Lung microvascular endothelial cell (primary cell): ENCODE measurements around the gene COL6A1. TPM values are rescaled to one million over a fixed set of nuclear protein-coding genes. Genes with fewer than 3 reads are reported as not detected.

ENCODE experiments used
- DNase-seq, 2 donors: peaks; one replicate each; pipeline versions ENCODE4 v3.0.0 to v3.0.0-alpha.2; 2010; ENCODE audit warnings: low read depth in 2 of 2
- total RNA-seq: library from RNA; depleted of rRNA; stranded (reverse); fragments of >200 nt; gene quantifications from 2 replicates; pipeline ENCODE4 v1.2.1, GENCODE V29; 2014

COL6A1 gene
- total RNA-seq, 1 donor from 2014 or later = 4.0 TPM

- no peak for DNase-seq
Measured at GRCh38 chr21:46048926-46049889, 67.6 kb downstream of the COL6A1 start.

- no peak for DNase-seq
Measured at GRCh38 chr21:46049890-46050667, 68.5 kb downstream of the COL6A1 start.

- no peak for DNase-seq
Measured at GRCh38 chr21:46050668-46051378, 69.3 kb downstream of the COL6A1 start.

GRCh38 chr21:46051379-46051770 lies 69.8 kb downstream of the COL6A1 start:
- DNase-seq = no peak

- no peak for DNase-seq
Measured at GRCh38 chr21:46051821-46052675, 70.5 kb downstream of the COL6A1 start.

DNA sequence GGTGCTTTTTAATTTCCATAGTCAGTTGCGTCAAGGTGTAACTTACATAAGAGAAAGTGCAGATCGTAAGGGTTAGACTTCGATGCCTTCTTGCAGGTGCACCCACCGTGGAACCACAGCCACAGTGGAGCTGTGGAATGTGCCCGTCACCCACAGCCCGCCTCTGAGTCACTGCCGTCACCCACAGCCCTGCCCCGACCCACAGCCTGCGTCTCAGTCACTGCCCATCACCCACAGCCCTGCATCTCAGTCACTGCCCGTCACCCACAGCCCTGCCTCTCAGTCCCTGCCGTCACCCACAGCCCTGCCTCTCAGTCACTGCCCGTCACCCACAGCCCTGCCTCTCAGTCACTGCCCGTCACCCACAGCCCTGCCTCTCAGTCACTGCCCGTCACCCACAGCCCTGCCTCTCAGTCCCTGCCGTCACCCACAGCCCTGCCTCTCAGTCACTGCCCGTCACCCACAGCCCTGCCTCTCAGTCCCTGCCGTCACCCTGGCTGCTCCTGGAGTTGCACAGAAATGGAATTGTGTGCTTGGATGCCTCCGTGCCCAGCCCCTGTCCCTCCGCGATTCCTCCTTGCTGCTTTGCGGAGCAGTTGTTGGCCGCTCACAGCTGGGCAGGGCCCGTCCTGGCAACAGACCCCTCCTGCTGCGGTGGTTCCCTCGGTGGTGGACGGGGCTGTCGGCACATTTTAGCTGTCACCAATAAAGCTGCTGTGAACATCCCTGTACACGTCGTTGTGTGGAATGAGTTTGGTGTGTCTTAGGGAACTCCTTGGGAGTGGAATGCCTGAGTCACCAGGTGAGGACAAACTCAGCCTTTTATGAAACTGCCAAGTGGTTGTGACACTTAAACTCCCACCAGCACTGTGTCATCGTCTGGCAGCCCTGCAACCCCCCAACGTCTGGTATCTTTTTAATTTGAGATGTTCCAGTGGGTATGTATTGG lies 71.4 kb downstream of the COL6A1 start:
- DNase-seq = no peak

DNA sequence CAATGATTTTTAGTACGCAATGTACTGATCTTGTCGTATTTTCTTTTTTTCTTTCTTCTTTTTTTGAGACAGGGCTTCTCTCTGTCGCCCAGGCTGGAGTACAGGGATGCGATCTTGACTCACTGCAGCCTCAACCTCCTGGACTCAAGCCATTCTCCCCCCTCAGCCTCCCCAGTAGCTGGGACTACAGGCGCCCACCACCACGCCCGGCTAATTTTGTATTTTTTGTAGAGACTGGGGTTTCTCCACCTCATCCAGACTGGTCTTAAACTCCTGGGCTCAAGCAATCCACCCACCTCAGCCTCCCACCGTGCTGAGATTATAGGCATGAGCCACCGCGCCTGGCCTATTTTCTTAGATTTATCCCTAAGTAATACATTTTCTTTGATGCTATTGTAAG lies 72.5 kb downstream of the COL6A1 start:
- DNase-seq = no peak

DNA sequence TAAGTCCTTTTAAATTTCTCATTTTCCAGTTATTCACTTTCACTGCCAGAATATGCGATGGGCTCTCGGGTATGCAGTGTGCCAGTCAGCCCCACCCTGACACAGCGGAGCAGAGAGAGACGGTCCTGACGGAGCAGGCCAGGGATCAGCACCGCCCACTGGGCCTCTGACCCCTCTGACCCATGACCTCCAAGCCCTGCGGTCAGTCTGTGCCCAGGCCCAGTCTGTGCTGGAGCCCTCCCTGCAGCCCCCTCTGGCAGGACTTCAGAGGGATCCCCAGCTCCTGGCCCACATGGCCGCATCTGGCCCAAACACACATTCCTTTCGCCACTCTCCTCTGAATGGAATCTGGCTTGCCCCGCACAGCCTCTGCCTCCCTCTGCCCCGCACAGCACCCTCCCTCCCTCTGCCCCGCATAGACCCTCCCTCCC lies 72.9 kb downstream of the COL6A1 start:
- no peak for DNase-seq

Other genes with a start within 250 kb of the COL6A1 start
- gene COL6A2, start 116.3 kb downstream of the COL6A1 start, total RNA-seq = 5.4 and 33.7 TPM in 2 replicates
- gene FTCD, start 173.8 kb downstream of the COL6A1 start, total RNA-seq = not detected in 2 replicates
- gene SPATC1L, start 202.7 kb downstream of the COL6A1 start, total RNA-seq = 2.6 and 3.6 TPM in 2 replicates
- gene LSS, start 247.0 kb downstream of the COL6A1 start, total RNA-seq = 41.8 and 52.6 TPM in 2 replicates